Measurements from ENCODE around the gene CLMP.

DNA sequence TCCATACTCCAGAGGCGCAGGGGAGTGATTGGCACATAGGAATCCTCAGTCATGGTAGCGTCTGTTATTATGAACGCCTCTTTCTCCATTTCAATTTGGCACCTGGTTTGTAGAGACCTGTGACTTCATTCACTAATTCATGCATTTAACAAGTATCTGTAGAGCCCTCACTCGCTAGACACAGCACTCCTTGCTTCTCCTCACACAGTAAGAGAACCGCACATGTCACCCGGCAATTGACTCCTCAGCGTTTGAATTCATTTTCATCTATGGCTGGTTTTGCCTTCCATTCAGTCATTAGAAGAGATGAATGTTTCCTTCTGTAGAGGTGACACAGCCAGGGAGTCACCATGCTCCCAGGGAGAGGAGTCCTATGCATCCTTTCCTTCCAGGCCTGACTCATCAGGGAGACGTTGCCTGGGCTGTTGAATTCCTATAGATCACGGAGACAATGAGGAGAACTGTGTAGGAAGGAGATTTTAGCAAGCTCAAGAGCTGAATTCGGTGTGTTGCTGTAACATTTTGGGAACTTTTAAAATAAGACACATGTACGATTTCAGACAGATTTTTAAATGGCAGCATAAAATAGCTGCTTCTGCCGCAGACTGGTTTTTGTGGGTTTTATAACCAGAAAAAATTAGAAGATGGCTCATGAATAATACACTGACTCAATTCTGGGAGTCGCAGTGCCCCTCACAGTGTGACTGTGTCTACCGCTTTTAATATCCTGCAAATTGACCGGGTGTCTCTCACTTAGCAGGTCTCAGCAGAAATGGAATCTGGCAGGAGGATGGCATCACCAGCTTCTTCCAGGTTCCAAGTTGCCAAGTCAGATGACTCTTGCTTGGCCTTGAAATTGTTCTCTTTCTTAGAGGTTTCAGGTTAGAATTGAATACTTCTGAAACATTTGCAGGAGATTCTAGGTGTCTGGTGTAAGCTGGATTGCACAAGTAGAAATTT lies 44.4 kb upstream of the CLMP start:
- TF ChIP-seq, protein P1, sequence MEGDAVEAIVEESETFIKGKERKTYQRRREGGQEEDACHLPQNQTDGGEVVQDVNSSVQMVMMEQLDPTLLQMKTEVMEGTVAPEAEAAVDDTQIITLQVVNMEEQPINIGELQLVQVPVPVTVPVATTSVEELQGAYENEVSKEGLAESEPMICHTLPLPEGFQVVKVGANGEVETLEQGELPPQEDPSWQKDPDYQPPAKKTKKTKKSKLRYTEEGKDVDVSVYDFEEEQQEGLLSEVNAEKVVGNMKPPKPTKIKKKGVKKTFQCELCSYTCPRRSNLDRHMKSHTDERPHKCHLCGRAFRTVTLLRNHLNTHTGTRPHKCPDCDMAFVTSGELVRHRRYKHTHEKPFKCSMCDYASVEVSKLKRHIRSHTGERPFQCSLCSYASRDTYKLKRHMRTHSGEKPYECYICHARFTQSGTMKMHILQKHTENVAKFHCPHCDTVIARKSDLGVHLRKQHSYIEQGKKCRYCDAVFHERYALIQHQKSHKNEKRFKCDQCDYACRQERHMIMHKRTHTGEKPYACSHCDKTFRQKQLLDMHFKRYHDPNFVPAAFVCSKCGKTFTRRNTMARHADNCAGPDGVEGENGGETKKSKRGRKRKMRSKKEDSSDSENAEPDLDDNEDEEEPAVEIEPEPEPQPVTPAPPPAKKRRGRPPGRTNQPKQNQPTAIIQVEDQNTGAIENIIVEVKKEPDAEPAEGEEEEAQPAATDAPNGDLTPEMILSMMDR (IDR thresholded peaks at IDR 0.05; ENCODE audit: low read depth, low read length, poor library complexity, severe bottlenecking): no peak
- TF ChIP-seq EZH2phosphoT487 (IDR thresholded peaks at IDR 0.05; ENCODE audit: borderline replicate concordance, low read length): no peak
